NK-92 (cell line): ENCODE data around the gene CNST.

Source experiments
- DNase-seq: peaks from one replicate; lab custom pipeline; 2025; ENCODE audit not compliant: unreplicated experiment; lab: John Stamatoyannopoulos, UW

The CNST gene, protein sequence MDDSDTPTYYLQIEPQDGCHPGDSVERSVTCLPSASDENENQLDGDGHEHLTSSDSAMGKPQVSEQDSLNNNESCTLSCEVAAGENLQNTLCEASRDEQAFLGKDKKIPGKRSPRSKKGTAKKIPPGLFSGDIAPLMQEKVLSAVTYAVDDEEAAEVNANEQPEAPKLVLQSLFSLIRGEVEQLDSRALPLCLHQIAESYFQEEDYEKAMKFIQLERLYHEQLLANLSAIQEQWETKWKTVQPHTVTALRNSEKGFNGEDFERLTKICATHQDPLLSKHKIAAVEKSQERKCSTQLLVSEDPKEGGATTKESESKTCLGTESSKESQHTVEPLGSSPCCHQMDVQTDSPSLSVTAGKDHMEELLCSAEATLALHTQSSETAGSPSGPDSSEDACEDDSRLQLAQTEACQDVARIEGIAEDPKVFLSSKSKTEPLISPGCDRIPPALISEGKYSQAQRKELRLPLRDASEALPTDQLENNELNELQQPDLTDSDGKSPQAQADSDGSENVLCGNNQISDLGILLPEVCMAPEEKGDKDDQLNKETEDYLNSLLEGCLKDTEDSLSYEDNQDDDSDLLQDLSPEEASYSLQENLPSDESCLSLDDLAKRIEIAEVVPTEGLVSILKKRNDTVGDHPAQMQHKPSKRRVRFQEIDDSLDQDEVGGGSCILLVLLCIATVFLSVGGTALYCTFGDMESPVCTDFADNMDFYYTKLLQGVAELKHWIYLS

DNA sequence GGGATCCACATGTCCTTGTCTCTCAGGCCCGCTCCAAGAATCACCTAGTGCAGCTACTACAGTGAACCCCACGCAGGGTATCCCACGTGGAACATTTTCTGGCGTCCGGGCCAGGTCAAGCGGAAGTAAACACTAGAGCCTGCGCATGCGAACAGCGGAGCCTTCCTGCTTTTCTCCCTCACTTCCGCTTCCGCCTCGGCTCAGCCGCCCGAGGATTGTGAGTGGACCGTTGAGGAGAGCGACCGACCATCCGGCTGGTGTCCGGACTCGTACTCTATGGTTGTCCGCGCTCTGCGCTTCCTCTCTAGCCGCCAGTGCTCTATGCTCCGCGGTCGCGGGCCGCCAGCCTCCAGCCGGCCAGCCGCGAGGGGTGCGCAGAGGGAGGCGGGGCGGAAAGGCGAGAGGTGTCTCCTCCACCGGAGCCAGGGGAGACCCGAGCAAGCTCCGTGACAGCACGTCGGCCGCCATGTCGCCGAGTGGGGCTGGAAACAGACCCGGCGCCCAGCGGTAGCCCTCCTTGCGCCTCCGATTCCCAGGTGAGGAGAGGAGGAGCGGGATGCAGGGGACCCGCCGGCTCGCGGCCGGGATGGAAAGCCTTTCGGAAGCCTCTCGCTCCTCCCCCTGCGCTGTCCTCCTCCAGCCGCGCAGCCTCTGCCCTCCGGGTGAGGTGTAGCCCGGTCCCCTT is at the start of gene CNST, which contains the start of gene TFB2M:
Gene CNST (plus strand): TSS at position 329 of the 685 bp plus-strand sequence. CDS start 25,107 bp downstream, outside the sequence.
Gene TFB2M (minus strand): TSS at position 134 of the 685 bp plus-strand sequence. CDS start 123 bp downstream, at position 11.
- DNase-seq = no peak

DNA sequence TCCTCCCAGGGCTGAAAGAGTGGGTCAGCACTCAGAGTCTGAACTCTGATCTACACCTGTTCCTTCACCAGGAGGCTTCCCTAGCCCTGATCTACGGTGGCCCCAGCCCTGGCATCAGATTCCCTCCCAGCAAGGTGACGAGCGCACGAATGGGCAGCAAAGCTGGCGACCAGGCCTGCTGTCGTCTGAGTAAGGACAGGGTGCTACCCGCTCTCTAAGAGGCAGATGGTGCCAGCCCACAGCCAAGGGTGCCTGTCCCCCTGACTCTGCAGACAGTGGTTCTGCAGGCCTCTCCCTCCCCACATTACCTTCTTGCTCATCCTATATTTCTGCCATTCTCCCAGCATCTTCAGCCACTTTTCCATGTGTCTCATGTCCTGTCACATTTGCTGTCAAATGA is 48.9 kb upstream of the CNST start:
- DNase-seq = no peak

DNA sequence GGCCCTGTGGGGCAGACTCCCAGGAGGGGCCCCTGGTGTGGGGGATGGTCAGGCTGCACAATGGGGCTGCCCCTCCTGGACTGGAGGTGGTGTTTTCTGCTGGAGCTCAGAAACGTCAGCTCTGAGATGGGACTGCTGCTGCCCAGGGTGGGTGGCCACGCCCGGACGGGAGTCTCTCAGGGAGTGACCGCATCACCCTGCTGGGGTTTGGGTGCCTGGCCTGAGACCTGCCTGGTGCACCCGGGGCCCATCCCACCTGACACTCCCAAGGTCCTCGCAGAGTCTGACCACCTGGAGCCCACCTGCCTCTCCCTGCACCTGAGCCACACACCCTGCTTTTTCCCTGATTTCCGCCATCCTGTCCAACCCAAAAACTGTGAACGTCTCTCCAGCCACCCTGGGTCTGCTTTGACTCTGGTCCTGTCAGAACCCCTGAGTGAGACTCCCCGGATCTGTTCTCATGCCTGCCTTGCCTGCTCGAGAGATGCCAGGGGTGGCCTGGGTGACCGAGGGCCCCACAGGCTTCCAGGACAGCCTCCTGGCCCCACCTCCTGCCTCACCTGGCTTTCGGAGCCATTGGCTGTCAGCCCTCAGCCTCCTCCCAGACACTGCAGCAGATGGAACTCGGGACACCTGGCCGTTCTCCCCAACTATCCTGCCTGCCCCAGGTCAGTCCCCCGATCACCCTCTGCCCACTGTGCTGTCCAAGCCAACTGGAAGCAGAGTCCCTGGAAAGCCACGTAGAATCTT is 47.6 kb upstream of the CNST start:
- DNase-seq = no peak

DNA sequence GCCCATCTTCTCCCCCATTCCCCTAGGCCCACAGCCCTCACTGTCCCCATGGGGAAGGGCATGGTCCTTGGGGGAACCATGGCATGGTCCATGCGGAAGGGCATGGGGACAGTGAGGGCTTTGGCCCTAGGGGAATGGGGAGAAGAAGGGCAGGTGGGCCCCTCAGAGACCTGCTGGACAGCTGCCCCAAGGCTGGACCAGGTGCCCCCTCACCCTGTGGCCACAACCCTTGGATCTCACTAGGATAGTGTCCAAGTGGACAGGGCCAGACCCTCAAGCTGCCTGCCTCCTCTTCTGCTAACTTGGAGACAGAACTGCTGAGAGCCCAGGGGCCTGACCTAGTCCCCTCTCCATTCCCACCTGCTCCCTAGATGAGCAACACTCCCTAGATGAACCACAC is 46.7 kb upstream of the CNST start:
- no peak for DNase-seq

DNA sequence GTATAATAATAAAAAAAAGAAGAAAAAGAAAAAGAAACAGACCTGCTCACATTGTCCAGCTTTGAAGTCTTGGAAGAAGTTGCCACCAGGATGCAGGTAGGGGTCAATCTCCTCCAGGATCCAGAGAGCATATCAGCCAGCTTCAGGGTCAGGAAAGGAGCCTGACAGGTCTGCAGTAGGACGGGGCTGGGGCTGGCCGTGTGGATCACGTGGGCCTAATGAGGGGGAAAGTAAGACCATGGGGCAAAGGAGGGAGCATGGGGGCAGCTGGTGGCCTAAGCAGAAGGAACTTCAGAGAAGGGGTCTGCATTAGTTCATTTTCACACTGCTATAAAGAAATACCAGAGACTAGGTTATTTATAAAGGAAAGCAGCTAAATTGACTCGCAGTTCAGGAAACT is 39.9 kb upstream of the CNST start:
- no peak for DNase-seq

DNA sequence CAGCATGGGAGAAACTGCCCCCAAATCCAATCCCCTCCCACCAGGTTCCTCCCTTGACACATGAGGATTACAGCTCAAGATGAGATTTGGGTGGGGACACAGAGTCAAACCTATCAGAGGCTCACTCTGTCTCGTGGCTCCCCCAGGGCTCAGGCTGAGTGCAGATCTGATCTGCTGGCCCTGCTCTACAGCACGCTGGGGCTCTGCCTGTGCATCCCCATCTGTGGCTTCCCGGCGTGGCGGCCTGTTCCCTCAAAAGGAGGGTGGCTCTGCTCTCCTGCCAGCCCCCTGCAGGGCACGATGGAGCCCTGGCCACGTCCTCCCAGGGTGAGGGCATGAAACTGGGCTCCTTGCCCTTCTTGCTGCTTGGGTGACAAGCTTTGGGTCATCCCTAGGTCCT is 39.3 kb upstream of the CNST start:
- no peak for DNase-seq

DNA sequence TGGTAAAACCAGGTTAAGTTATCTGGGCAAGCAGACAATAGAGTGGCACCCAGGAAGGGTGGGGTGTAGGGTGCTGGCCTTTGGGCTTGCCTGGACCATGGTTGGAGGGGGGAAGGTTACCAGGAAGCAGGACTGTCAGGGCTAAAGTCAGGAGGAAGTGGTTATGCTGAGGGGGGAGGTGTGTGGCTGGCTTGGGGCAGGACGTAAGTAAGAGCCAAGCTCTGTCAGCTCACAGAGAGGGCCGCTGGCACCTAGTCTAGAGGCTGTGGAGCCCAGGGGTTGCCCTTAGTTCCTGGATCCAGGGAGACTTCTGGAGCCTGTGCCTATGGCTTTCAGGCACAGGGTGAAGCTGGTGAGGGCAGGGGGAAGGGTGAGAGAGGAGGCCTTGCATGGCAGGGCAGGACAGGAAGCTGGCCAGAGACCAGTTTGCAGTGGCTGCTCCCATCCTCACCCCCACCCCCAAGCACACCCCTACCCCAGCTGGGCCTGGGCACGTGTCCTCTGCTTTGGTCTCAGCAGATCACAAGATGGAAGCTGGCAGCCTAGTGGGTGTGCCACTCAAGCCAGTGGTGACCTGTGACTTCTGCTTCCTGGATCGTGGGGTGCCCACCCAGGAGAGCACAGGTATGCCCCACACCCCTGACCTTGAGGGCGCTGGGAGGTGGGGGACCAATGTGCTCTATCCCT is 38.7 kb upstream of the CNST start:
- no peak for DNase-seq

DNA sequence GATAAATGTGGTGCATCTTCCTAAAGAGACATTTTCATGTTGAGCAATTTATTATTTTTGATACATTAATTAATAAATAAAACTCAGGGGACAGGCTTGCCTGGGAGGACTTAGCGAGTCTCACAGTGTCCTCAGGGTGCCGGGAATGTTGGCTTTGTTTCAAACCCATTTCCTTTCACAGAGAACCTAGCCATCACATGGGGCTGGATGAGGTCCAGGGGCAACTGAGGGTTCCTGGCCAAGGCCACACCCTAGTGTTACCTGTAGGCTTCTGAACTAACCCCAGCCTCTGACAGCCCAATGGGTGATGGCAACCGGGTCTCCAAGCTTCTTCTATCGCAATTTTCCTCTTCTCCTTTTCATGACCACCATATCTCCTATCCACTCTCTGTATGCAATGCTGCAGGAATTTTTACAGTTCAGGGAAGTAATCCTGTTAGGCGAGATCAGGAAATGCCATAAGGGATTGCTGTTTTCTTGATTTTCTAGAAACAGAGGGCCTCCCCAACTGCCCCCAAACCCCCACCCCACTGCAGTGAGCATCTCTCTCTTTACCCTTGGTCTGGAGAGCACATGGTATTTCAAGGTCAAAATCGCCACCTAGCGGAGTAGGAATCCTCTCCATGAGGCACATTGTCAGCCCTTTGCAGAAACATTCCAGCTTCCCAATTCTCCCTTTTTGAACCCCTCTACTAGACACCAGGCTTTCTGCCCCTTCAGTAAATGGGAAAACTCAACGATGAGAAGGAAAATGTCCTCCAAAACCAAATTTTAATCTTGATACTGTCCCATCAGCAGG is 37.1 kb upstream of the CNST start:
- DNase-seq = no peak

DNA sequence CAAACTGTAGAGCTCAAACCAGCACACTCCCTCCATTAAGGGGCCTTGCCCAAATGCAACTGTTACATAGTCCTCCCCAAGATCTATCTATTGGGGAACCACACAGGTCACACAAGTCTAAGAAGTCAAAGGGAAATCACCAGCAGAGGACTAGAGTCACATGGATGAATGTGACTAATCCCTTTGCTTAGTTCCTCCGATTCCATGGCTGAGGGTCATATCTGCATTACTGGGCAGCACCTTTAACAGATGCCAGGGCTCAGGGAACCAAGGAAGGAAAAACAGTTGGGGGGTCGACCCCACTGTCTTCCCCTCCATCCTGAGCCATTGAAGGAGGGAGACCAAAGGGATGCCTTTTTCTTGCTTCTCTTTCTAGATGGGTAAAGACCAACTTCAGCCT is 35.8 kb upstream of the CNST start:
- no peak for DNase-seq

DNA sequence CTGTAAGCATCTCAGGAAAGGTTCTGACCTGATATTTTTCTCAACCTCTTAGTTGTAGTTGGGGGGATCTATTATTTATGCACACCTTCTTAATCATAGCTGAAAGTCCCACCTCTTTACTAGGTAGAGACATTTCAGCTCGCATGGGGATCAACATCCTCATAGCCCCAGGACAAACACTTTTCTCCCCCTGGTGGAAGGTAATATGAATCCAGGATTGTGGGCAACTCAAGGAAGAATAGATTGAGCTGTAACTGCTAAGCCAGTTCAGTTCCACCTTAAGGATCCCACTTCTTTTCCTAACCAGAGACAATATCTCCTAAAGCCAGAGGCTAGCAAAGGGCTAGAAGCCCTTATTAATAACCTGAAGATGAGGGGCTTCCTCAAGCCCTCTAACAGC is 33.7 kb upstream of the CNST start:
- DNase-seq = no peak

DNA sequence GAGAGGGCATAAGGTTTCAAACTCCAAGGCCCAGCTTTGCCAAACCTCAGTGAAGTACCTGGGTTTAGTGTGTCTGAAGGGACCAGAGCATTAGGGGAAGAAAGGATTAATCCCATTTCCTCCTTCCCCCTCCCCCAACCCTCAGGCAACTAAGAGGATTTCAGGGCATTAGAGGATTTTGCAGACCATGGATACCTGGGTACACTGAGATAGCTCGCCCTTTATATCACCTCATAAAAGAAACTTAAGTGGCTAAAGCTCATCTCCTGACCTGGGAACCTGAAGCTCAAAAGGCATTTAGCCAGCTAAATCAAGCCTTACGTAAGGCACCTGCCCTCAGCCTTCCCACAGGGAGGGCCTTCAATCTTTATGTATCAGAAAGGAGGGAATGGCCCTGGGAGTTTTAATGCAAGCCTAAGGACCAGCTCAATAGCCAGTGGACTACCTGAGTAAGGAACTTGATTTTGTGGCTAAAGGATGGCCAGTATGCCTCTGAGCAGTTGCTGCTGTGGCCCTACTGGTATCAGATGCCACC is 32.8 kb upstream of the CNST start:
- DNase-seq = no peak

DNA sequence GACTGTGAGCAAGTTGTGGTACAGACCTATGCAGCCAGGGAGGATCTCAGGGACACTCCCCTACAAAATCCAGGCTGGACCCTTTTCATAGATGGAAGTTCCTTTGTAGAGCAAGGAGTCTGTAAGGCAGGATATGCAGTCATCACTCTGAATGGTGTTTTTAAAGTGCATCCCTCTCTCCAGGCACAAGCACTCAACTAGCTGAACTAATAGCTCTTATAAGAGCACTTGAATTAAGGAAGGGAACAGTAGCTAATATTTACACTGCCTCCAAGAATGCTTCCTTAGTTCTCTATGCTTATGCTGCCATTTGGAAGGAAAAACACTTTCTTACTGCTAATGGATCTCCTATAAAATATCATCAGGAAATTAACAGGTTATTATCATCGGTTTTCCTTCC is 32.1 kb upstream of the CNST start:
- no peak for DNase-seq

DNA sequence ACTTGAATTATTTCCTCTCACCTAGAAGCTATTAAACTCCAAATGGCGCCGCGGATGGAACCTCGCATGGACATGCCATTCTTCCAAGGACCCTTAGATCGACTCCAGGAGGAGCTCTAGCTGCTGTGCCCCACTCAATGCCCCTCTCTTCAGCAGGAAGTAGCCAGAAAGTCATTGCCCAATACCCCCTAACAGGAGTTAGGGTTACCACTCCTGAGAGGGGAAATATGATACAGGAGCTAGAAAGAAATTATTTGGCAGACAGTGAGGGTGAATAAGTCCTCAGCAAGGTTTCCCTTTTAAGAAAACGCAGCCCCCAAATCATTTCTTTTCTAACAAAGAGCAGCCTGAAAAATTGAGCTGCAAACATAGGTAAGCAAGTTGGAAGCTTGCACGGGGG is 28.8 kb upstream of the CNST start:
- no peak for DNase-seq

DNA sequence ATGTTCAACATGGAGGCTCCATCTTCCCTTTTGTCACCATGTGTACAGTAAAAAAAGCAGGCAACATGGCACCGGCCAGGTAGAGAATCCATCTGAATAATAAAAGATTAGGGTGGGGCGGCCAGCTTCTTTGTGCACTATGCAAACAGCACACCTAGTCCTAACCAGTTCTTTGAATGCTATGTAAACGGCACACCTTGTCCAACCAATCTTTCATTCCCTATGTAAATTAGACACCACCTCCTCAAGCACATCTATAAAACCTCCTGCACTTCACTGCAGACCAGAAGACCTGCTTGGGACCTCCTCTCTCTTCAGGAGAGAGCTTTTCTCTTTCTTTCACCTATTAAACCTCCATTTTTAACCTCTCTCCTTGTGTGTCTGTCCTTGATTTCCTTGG is 28.4 kb upstream of the CNST start:
- no peak for DNase-seq

DNA sequence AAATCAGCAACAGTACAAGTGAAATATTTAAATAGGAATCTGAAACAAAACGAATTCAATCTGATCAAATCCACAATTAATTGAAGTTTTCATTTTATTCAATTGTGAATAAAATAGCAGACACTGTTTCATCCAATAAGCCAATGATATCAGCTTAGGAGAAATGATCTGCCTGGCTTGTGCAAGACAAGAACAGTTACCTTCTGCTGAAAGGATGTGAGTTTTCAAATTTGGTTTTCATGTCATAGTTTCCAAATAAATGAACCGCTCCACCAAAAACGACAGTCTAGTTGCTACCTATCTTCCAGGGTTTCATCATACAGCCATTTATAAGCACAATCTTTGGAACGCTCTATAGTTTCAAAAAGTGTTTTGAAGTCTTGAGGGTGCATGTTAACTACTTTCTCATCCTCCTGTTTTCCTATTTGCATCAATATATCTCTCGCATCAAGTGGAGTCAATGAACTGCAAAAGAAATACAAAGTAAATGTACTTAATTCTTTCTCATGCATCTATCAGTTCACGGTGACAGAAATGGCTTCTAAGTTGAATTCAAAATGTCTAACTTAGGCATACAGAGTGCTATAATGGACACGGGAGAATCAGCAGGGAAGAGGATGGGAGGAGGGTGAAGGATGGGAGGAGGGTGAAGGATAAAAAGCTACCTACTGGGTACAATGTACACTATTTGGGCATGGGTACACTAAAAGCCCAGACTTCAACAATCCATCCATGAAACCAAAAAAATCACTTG is 25.3 kb upstream of the CNST start:
- no peak for DNase-seq

DNA sequence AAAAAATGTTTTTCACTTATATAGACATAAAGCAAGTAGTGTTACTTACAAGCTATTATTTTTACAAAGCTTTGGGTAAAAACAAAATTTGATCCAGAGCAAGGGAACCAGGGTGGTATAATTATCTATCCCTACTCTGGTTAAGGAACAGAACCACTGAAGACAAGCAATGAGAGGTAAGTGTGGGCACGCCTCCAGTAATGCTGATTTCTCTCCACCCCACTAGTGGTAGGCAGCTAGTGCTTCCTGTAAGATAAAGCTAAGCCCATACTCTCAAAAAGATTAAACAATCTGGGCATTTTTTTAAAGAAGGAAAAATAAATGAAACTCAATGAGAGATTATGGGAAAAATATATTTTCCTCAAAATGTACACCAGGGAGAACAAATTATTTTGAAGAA is 22.3 kb upstream of the CNST start:
- DNase-seq = no peak

DNA sequence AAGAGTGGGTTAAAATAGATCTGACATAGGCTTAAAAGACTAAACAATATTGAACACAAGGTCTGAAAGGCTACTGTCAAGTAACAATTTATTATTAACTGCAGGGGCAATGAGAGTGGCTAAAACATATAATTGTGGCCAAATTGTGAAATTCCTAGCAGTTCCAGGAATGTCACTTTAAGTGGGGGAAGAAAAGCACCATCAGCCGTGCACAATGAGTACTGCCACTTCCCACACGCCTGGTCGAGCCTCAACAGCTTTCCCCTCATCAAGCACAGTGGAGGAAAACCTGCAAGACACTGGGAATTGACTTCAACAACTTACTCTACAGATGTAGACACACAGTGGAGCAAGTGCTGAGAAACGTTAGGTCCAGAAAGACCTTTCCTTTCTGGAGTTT is 16.6 kb upstream of the CNST start:
- DNase-seq = no peak

DNA sequence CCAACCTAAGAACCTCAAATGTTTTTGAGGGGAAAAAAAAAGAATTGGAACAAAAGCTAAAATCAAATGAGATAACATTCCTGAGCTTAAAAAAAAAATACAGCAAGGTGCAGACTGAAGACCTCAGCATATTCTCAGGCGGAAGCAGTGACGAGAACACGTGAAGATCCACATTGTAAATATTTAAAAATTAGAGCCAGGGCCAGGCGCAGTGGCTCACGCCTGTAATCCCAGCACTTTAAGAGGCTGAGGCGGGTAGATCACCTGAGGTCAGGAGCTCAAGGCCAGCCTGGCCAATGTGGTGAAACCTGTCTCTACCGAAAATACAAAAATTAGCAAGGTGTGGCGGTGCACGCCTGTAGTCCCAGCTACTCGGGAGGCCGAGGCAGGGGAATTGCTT is 15.9 kb upstream of the CNST start:
- no peak for DNase-seq

DNA sequence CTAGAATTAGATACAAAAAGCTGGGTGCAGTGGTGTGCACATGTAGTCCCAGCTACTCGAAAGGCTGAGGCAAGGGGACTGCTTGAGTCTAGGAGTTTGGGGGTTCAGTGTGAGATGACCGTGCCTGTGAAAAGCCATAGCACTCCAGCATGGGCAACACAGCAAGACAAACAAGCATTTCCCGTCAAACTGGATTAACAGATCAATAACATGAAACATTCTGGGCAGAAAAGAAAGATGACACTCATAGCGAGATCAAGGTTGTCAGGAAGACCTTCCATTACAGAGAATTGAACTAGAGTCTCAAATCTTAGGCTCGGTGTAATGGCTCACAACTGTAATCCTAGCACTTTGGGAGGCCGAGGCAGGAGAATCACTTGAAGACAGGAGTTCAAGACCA is 14.1 kb upstream of the CNST start:
- no peak for DNase-seq
